Mucosa of descending colon (tissue), 3 donors: Measurements from ENCODE around the gene SLCO6A1. TPM values are rescaled to one million over a fixed set of nuclear protein-coding genes. Genes with fewer than 3 reads are reported as not detected.

ENCODE experiments used
- ATAC-seq: fragments of 200-7000 bp; cut with Tn5 transposase; one replicate; pipeline ENCODE4 v1.9.1; 2020; ENCODE audit warnings: mild to moderate bottlenecking, moderate library complexity
- DNase-seq, 3 donors: peaks; one replicate each; pipeline ENCODE4 v3.0.0-alpha.2; 2020
- H3K36me3 ChIP-seq: fragments of 200-600 bp; one replicate; pipeline ENCODE4 v1.8.0; 2021; ENCODE audit warnings: low read depth, mild to moderate bottlenecking
- H3K4me1 ChIP-seq: fragments of 200-600 bp; one replicate; pipeline ENCODE4 v1.8.0; 2021; ENCODE audit warnings: low read depth, mild to moderate bottlenecking
- H3K4me3 ChIP-seq: fragments of 200-600 bp; one replicate; pipeline ENCODE4 v1.8.0; 2021; ENCODE audit warnings: mild to moderate bottlenecking
- H3K9me3 ChIP-seq: fragments of 200-600 bp; one replicate; pipeline ENCODE4 v1.8.0; 2021; ENCODE audit warnings: mild to moderate bottlenecking
- CTCF ChIP-seq: fragments of 200-600 bp; IDR thresholded peaks from one replicate; pipeline ENCODE4 v1.8.0; 2022; ENCODE audit warnings: antibody characterized with exemption, mild to moderate bottlenecking
- intact Hi-C, 2 donors: fragments of 100-400 bp; cut with DNase I in 1 of 2; cut with micrococcal nuclease in 1 of 2; formaldehyde crosslinking; loops; one replicate each; pipeline versions ENCODE4 v1.11.0 to v1.11.1; 2022; cut with DNase I, micrococcal nuclease
- total RNA-seq, 3 donors: library from RNA; stranded (reverse); fragmentation: NEBNext Ultra II Directional in 2 of 3; extraction: Animal tissue kit (Norgen Biotek cat#: 25700) in 2 of 3; gene quantifications; one replicate each; pipeline versions ENCODE4 v1.2.1 to v1.2.4, GENCODE V29; 2021 to 2023
- donor health status: DM: no; HTN: no; CAD: no; lungs with moderate emphysema.
- donor health status: DM: no; HTN: no; CAD: no.
- donor health status: DM: no; HTN: yes; CAD: no.

The SLCO6A1 gene
- total RNA-seq, 3 donors from 2014 or later, result not detected

- Histone ChIP-seq H3K9me3 (no peaks in the 10 kb centered on the region), H3K4me3 (no peak overlapping the region), H3K4me1 (no peaks in the 10 kb centered on the region), H3K36me3 (no peaks in the 10 kb centered on the region)
- no peak for DNase-seq
- no peak for TF ChIP-seq CTCF
- intact Hi-C loops, result no loop called here
- ATAC-seq, result no peak
Measured at GRCh38 chr5:102539562-102539961, 40.8 kb upstream of the SLCO6A1 start.

GRCh38 chr5:102537011-102537410, 38.2 kb upstream of the SLCO6A1 start:
- H3K36me3 ChIP-seq, result no peaks in the 10 kb centered on the region
- H3K4me1 ChIP-seq, result no peaks in the 10 kb centered on the region
- TF ChIP-seq CTCF, result no peak
- H3K4me3 ChIP-seq, result no peak overlapping the region
- ATAC-seq (no peak), DNase-seq (no peak)
- H3K9me3 ChIP-seq, result no peaks in the 10 kb centered on the region
- intact Hi-C loops, result no loop called here

GRCh38 chr5:102536323-102536928, 37.6 kb upstream of the SLCO6A1 start:
- H3K4me3 ChIP-seq, result no peak overlapping the region
- no peaks in the 10 kb centered on the region for H3K36me3 ChIP-seq
- no peaks in the 10 kb centered on the region for H3K9me3 ChIP-seq
- no peak for TF ChIP-seq CTCF
- no peaks in the 10 kb centered on the region for H3K4me1 ChIP-seq
- intact Hi-C loops, result no loop called here
- no peak for ATAC-seq
- DNase-seq, result no peak

GRCh38 chr5:102532123-102532522, 33.3 kb upstream of the SLCO6A1 start:
- TF ChIP-seq CTCF, result no peak
- Histone ChIP-seq H3K9me3 (no peaks in the 10 kb centered on the region), H3K36me3 (no peaks in the 10 kb centered on the region), H3K4me1 (no peaks in the 10 kb centered on the region), H3K4me3 (no peak overlapping the region)
- ATAC-seq (no peak), DNase-seq (no peak)
- intact Hi-C loops, result no loop called here

- intact Hi-C loops, result no loop called here
- no peak overlapping the region for H3K4me3 ChIP-seq
- DNase-seq (no peak), ATAC-seq (peak; percentile 44)
- TF ChIP-seq CTCF, result no peak
- H3K4me1 ChIP-seq, result no peaks in the 10 kb centered on the region
- H3K36me3 ChIP-seq, result no peaks in the 10 kb centered on the region
- no peaks in the 10 kb centered on the region for H3K9me3 ChIP-seq
Measured at GRCh38 chr5:102531506-102531905, 32.7 kb upstream of the SLCO6A1 start.

- Histone ChIP-seq H3K4me1 (no peaks in the 10 kb centered on the region), H3K4me3 (no peak overlapping the region), H3K36me3 (no peaks in the 10 kb centered on the region), H3K9me3 (no peaks in the 10 kb centered on the region)
- ATAC-seq, result no peak
- intact Hi-C loops, result no loop called here
- DNase-seq, result no peak
- TF ChIP-seq CTCF, result no peak
Measured at GRCh38 chr5:102529447-102529846, 30.6 kb upstream of the SLCO6A1 start.
